GM12891 (cell line): ENCODE results near the gene SPRR2F. TPM values are rescaled to one million over a fixed set of nuclear protein-coding genes. Genes with fewer than 3 reads are reported as not detected.
"Not testable (repeated sequence)": the region's sequence is repeated elsewhere in the genome, so short reads cannot be mapped to it uniquely, and the experiment has no call there.

Experiments
- DNase-seq: peaks from one replicate; pipeline ENCODE4 v3.0.0; 2011; ENCODE audit warnings: low spot score; ENCODE audit not compliant: insufficient read length
- FAIRE-seq: peaks from 2 replicates; lab custom pipeline; 2011; peaks lifted over from hg19 to GRCh38; lab: Jason Lieb, UNC
- PAX5 ChIP-seq: IDR thresholded peaks from 2 replicates; pipeline ENCODE4 v1.6.1; 2011; ENCODE audit warnings: low read length, moderate library complexity, mild to moderate bottlenecking; ENCODE audit not compliant: insufficient read depth, severe bottlenecking
- POLR2A ChIP-seq: IDR thresholded peaks from 2 replicates; pipeline ENCODE4 v1.6.1; 2011; ENCODE audit warnings: low read depth, low read length, control low read depth
- POLR2AphosphoS5 ChIP-seq: IDR thresholded peaks from 2 replicates; pipeline ENCODE4 v1.6.1; 2011; ENCODE audit warnings: low read depth, low read length, control low read depth
- POU2F2 ChIP-seq: IDR thresholded peaks from 2 replicates; pipeline ENCODE4 v1.6.1; 2011; ENCODE audit warnings: low read depth, mild to moderate bottlenecking, control low read depth, low read length, moderate library complexity
- SPI1 ChIP-seq: IDR thresholded peaks from 2 replicates; pipeline ENCODE4 v1.6.1; 2011; ENCODE audit warnings: low read depth, low read length, control low read depth
- TAF1 ChIP-seq: IDR thresholded peaks from 2 replicates; pipeline ENCODE4 v1.6.1; 2011; ENCODE audit warnings: low read depth, low read length, control low read depth
- polyA plus RNA-seq: library from polyadenylated mRNA; unstranded; fragments of >200 nt; gene quantifications from one replicate; pipeline ENCODE4 v1.2.1, GENCODE V29; 2012; ENCODE audit warnings: low read depth, missing spikeins, inconsistent platforms; ENCODE audit not compliant: missing spikeins

The SPRR2F gene, protein sequence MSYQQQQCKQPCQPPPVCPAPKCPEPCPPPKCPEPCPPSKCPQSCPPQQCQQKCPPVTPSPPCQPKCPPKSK
- not detected for polyA plus RNA-seq

DNA sequence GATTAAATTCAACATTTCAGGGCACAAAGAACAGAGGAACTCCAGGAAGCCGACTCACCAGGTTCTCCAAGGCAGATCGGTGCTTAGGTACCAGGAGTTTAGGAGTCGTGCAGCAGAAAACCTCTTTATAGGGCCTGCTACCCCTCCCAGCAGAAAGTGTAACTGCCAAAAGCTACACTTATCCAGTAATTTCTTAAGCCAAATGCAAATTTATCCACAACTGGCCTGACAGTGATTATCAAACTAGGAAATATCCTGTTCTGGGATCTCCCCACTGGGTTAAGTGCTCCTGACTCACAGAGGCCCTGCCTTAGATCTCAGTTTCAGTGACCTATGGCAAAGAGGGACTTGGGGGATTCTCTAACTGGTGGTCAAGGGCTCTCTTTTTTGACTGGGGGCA, at the start of gene SPRR2F:
Gene SPRR2F (minus strand): TSS at position 101 of the 400 bp plus-strand sequence. CDS start 783 bp downstream, outside the sequence.
- TF ChIP-seq POLR2A (no peak), TAF1 (no peak), SPI1 (no peak), PAX5 (no peak), POLR2AphosphoS5 (no peak), POU2F2 (no peak)
- no peak for DNase-seq
- FAIRE-seq = no peak

DNA sequence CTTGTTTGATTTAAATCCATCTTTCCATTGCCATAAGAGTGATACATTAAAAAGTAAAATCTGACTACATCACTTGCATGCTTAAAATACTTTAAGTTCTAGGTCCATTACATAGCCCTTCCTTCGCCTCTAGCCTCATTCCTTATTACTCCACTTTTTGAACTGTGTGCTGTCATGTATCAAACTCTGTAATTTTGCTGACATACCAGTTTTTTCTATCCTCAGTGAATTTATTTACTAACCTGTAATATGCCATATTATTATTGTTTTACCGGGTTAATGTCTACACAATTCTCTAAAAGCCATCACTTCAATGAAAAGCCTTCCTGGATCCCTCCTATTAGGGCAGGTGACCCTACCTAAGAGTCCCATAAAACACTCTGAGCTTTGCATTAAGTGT, 42.2 kb upstream of the SPRR2F start:
- DNase-seq = no peak
- TF ChIP-seq SPI1 (no peak), PAX5 (no peak), TAF1 (no peak), POLR2A (no peak), POLR2AphosphoS5 (no peak), POU2F2 (no peak)
- FAIRE-seq = no peak

DNA sequence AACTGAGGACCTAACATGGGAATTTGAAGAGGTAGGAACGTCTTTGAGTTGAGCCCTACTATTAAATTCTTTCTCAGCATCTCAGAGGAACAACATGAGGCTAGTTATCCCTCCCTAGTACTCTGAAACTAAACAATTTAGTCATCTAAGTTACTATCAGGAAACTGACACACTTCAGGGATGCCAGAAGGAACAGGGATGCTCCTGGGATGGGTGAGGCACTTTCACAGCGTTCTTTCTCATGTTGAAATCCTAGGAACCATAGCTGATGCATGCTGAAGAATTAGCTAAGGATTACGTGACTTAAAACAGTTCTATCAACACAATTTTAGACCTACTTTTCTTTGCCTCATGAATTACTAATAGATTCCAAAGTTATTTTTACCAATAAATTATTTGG, 39.2 kb upstream of the SPRR2F start:
- DNase-seq (no peak), FAIRE-seq (no peak)
- TF ChIP-seq PAX5 = no peak

DNA sequence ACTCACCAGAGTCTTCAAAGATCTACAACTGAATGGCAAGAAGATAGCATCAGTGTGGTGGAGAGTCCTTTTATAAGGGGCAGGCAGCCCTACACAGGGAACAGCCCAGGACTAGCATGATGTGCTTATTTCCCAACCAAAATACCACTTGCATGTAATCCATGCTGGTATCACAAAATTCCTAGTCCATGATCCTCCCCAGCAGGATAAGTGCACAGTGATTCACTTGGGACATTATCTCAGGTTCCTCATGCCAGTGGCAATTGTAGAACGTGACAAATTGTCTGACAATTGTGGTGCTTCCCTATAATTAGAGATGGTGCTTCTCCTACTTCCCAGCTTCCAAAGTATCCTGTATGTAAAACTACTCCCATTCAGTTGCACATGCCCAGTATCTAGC, 37.5 kb upstream of the SPRR2F start, which contains the start of gene SPRR2G:
Gene SPRR2G (minus strand): TSS at position 45 of the 400 bp plus-strand sequence. CDS start 780 bp downstream, outside the sequence.
- no peak for DNase-seq
- no peak for TF ChIP-seq TAF1
- TF ChIP-seq PAX5 = no peak
- TF ChIP-seq POLR2AphosphoS5 = no peak
- no peak for TF ChIP-seq POLR2A
- TF ChIP-seq SPI1 = no peak
- no peak for TF ChIP-seq POU2F2
- no peak for FAIRE-seq

DNA sequence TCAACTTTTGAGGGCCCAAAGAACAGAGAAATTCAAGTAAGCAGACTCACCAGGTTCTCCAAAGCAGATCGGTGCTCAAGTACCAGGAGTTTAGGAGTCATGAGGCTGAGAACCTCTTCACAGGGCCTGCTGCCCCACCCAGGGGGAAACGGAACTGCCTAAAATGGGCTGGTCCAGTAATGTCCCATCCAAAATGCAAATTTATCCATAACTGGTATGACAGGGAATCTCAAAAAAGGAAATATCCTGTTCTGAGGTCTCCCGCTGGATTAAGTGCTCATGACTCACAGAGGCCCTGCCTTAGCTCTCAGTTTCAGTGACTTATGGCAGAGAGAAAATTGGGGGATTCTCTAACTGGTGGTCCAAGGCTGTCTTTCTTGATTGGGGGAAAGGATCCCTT, 28.1 kb upstream of the SPRR2F start:
- FAIRE-seq (no peak), DNase-seq (no peak)
- no peak for TF ChIP-seq POU2F2
- no peak for TF ChIP-seq POLR2A
- no peak for TF ChIP-seq SPI1
- TF ChIP-seq PAX5 = no peak
- no peak for TF ChIP-seq TAF1
- TF ChIP-seq POLR2AphosphoS5 = no peak

DNA sequence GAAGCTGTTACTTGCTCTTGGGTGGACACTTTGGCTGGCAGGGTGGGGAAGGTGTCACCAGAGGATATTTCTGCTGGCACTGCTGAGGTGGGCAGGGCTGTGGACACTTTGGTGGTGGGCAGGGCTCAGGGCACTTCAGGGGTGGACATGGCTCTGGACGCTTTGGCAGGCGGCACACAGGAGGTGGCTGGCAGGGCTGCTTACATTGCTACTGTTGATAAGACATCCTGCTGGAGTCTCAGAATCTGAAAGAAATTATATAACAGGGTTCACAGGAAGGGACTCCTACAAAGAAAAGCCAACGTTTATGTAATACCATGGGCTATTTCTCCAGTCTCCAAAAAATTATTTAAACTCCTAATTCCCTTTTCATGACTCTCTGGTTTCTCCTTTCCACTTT, 27.2 kb upstream of the SPRR2F start:
- TF ChIP-seq POU2F2 (no peak), SPI1 (no peak), TAF1 (no peak), POLR2AphosphoS5 (no peak), POLR2A (no peak), PAX5 (no peak)
- no peak for DNase-seq
- FAIRE-seq = no peak

DNA sequence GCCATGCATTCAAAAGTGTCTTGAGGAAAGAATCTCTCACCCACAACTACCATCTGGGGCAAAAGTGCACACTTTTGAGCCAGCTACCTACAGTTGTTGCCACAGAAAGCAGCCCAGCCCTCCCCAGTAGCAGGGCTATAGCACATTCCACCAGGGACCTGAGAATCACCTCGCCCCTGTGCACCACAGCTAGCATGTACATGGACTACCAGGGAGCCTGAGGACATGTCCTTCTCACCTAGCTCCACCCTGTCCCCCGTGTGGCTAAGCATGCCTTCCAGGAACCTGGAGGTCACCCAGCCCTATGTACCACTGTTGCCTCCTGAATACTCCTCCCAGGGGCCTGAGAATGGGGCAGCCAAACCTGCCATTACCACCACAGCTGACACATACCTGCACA, 20.4 kb upstream of the SPRR2F start:
- TF ChIP-seq POU2F2 (no peak), POLR2AphosphoS5 (no peak), TAF1 (no peak), SPI1 (no peak), POLR2A (no peak), PAX5 (no peak)
- DNase-seq = no peak
- FAIRE-seq = no peak

DNA sequence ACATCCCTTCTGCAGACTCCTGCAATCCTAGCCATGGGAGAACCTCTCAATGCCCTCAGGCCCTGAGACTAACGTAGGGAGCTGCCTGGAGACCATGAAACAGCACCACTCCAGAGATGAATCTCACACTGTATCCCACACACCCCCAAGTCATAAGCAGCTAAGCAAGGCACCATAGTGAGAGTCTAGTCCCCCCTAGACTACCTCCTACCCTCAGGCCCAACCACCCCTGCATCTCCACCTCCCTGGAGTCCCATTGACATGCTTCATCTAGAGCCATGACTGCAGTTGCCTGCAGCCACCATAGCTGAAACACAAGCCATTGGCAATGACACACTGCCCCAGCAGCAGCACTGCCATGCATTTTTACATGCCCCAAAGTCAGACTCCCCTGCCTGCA, 20.0 kb upstream of the SPRR2F start:
- DNase-seq = no peak
- no peak for FAIRE-seq
- TF ChIP-seq POU2F2 (no peak), SPI1 (no peak), POLR2AphosphoS5 (no peak)

DNA sequence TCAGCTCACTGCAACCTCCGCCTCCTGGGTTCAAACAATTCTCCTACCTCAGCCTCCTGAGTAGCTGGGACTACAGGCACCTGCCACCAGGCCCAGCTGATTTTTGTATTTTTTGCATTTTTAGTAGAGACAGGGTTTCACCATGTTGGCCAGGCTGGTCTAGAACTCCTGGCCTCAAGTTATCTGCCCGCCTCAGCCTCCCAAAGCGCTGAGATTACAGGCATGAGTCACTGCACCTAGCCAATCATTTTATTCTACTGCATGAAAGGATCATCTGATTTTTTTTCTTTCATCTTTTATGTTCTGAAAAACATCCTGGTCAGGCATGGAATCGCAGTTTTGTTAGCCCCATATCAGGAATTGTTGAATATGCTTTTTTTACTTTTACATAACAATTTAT, 15.4 kb upstream of the SPRR2F start:
- DNase-seq, FAIRE-seq: not testable (repeated sequence)

DNA sequence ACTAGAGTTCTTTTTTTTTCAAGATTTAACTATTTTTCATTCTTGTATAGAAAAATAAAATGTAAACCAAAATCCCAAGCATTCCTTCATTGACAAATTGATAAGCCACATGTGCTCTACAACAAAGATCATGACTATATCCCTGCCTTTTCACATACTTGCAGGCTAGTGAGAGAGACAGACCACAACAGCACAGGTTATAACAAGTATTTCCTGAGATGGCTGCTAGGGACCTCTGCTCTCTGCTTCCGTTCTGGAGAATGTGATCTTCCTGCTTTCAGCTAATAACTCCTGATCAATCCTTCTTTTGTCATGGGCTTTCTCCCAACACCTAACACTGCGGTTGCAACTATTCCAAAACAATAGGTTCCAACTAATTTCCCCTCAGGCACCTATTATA, 14.0 kb upstream of the SPRR2F start:
- FAIRE-seq (no peak), DNase-seq (no peak)
- no peak for TF ChIP-seq POU2F2
- TF ChIP-seq POLR2A = no peak
- no peak for TF ChIP-seq TAF1
- no peak for TF ChIP-seq SPI1
- no peak for TF ChIP-seq PAX5
- TF ChIP-seq POLR2AphosphoS5 = no peak

DNA sequence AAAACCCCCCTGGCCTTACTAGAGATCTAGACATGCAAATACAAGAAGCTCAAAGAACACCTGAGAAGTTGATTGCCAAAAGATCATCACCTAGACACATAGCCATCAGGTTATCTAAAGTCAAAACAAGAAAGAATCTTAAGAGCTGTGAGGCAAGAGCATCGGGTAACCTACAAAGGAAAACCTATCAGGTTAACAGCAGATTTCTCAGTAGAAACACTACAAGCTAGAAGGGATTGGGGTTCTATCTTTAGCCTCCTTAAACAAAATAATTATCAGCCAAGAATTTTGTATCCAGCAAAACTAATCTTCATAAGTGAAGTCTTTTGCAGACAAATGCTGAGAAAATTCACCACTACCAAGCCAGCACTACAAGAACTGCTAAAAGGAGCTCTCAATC, 12.2 kb upstream of the SPRR2F start:
- no peak for DNase-seq
- no peak for FAIRE-seq
- no peak for TF ChIP-seq TAF1
- TF ChIP-seq POLR2A = no peak
- no peak for TF ChIP-seq POU2F2
- TF ChIP-seq SPI1 = no peak
- no peak for TF ChIP-seq PAX5
- no peak for TF ChIP-seq POLR2AphosphoS5

DNA sequence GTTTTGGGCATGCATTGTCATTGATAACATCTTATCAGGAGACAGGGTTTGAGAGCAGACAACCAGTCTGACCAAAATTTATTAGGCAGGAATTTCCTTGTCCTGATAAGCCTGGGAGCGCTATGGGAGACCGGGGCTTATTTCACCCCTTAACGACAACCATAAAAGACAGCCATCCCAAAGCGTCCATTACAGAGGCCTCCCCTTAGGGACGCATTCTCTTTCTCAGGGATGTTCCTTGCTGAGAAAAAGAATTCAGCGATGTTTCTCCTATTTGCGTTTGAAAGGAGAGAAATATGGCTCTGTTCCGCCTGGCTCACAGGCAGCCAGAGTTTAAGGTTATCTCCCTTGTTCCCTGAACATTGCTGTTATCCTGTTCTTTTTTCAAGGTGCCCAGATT, 10.5 kb upstream of the SPRR2F start:
- DNase-seq, FAIRE-seq: not testable (repeated sequence)
